NCI-H1105 (cell line): ENCODE data around the gene ROCK2.
A peak's percentile ranks its signal among the peaks of the same experiment; 100 is the strongest.
"Not testable (repeated sequence)": the region's sequence is repeated elsewhere in the genome, so short reads cannot be mapped to it uniquely, and the experiment has no call there.

Experiments
- DNase-seq: peaks from one replicate; lab custom pipeline; 2025; lab: John Stamatoyannopoulos, UW

Gene ROCK2

GRCh38 chr2:11179196-11179595, 165.2 kb downstream of the ROCK2 start:
- DNase-seq = no peak

- peak; percentile 9 for DNase-seq
Measured at GRCh38 chr2:11177871-11178690, 166.4 kb downstream of the ROCK2 start.

GRCh38 chr2:11175293-11175795, 169.1 kb downstream of the ROCK2 start:
- no peak for DNase-seq

GRCh38 chr2:11174222-11174621, 170.2 kb downstream of the ROCK2 start:
- no peak for DNase-seq

GRCh38 chr2:11169333-11169732, 175.1 kb downstream of the ROCK2 start:
- DNase-seq = no peak

GRCh38 chr2:11168488-11168887, 175.9 kb downstream of the ROCK2 start:
- DNase-seq = no peak

- no peak for DNase-seq
Measured at GRCh38 chr2:11166476-11166875, 178.0 kb downstream of the ROCK2 start.

GRCh38 chr2:11165046-11165445, 179.4 kb downstream of the ROCK2 start:
- not testable (repeated sequence) for DNase-seq

- no peak for DNase-seq
Measured at GRCh38 chr2:11163439-11164317, 180.8 kb downstream of the ROCK2 start.

GRCh38 chr2:11161747-11162146, 182.7 kb downstream of the ROCK2 start:
- no peak for DNase-seq

- no peak for DNase-seq
Measured at GRCh38 chr2:11160731-11161455, 183.5 kb downstream of the ROCK2 start.

- DNase-seq = no peak
Measured at GRCh38 chr2:11160256-11160655, 184.2 kb downstream of the ROCK2 start.

- no peak for DNase-seq
Measured at GRCh38 chr2:11159574-11160170, 184.8 kb downstream of the ROCK2 start.

- no peak for DNase-seq
Measured at GRCh38 chr2:11158916-11159573, 185.4 kb downstream of the ROCK2 start.

- no peak for DNase-seq
Measured at GRCh38 chr2:11157731-11158130, 186.7 kb downstream of the ROCK2 start.

- no peak for DNase-seq
Measured at GRCh38 chr2:11157296-11157695, 187.1 kb downstream of the ROCK2 start.

- no peak for DNase-seq
Measured at GRCh38 chr2:11156396-11157075, 187.9 kb downstream of the ROCK2 start.

- DNase-seq = peak; percentile 88
Measured at GRCh38 chr2:11155381-11156035, 188.9 kb downstream of the ROCK2 start, which contains the start of gene SLC66A3. TSS of gene SLC66A3 (plus strand) at chr2:11155467. CDS start at chr2:11155547, 80 bp downstream.

GRCh38 chr2:11154923-11155380, 189.5 kb downstream of the ROCK2 start:
- peak; percentile 94 for DNase-seq
